Activated CD8-positive, alpha-beta memory T cell treated with anti-CD3 and anti-CD28 coated beads, Interleukin-2, amount 50 U/mL, for 1 hour (primary cell): ENCODE data around the gene MORN1.
"Not testable (repeated sequence)": the region's sequence is repeated elsewhere in the genome, so short reads cannot be mapped to it uniquely, and the experiment has no call there.

ENCODE experiments used
- DNase-seq: peaks from one replicate; pipeline ENCODE4 v3.0.0-alpha.2; 2020; ENCODE audit errors: extremely low read depth

Gene MORN1

DNA sequence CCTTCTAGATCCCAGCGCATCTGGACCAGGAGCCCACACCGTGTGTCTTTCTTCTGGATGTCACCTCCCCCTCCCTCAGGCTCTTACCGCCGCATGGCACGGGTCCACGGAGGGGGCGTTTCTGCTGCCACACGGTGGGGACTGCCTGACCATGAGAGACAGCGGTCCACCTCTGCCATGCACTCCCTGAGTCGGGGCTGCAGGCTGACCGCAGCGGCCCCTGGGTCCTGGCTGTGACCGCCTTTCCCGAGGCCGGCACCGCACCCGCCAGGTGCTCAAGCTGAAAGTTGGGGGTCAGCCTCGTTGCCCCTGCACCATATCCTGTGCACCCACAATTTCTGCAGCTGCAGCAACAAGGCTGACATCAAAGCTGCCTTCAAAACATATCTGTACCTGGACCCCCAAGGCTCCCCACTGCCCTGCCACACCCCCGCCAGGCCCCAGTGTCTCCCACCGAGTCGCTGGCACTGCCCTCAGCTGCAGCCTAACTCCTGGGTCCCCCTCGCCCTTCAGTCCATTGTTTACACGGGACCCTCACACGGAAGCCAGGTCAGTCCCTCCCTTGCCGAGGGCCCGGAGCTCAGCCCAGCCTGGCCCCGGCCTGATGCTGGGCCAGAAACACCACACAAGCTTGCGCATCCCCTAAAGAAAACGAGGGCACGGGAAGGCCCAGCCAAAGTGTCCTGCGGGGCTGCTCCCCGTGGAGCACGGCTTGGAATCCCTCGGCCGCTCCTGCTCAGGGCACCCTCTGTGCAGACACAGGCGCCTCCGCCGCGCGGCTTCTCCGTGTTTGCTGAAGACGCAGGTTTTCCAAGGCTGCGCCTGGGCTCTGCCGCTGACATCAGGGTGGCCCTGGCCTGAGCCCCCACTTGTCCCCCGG lies 51.9 kb downstream of the MORN1 start:
- no peak for DNase-seq

DNA sequence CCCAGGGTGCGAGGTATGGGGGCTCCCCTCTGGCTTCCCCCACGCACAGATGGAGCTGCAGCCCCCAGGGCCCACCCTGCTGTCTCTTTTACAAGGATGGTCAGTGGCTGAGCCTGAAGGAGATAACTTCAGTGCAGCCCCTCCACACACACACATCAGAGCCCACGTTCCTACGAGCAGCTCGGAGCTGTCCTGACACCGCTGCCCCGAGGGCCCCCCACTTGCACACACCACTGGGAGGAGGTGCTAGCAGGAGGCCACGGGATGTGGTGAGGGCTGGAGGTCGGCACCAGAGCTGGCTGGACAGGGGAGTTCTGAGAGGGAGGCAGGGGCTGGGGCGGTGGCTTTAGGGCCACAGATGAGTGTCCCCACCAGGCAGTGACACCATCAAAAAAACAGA lies 53.9 kb downstream of the MORN1 start:
- no peak for DNase-seq

DNA sequence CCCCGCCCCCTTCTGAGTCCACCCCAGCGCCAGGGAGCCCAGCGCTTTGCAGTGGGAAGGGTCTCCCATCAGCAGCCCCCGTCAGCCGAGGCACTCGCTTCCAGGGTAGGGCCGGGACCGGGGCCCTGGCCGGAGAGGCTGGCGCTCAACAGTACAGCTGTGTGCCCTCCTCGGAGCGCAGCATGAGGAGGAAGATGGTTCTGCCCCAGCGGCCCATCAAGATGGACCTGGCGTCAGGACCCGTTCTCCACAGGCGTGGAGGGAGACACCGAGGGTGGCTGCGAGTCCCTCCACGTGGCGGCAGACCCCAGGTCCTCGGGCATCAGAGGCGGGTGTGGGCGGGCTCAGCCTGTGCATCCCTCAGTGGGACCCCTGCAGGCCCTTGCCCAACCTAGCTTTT lies 54.3 kb downstream of the MORN1 start:
- DNase-seq, result no peak

DNA sequence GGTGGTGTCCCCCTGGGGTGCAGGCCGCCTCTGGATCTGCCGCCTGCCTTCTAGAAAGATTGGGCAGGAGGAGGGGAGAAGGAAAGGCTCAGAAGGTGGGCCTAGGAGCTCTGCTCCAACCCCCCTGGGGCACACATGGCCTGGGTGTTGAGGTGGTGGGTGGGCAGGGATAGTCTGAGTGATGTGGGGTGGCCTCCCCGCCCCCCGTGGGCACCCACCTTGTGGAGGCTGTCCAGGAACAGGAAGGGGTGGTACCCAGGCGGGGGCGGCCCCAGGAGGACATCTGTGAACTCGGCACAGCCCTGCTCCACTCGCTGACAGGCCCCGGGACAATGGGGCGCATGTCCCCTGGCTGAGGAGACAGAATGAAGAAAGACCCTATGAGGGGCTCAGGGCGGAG lies 54.9 kb downstream of the MORN1 start:
- DNase-seq, result no peak

DNA sequence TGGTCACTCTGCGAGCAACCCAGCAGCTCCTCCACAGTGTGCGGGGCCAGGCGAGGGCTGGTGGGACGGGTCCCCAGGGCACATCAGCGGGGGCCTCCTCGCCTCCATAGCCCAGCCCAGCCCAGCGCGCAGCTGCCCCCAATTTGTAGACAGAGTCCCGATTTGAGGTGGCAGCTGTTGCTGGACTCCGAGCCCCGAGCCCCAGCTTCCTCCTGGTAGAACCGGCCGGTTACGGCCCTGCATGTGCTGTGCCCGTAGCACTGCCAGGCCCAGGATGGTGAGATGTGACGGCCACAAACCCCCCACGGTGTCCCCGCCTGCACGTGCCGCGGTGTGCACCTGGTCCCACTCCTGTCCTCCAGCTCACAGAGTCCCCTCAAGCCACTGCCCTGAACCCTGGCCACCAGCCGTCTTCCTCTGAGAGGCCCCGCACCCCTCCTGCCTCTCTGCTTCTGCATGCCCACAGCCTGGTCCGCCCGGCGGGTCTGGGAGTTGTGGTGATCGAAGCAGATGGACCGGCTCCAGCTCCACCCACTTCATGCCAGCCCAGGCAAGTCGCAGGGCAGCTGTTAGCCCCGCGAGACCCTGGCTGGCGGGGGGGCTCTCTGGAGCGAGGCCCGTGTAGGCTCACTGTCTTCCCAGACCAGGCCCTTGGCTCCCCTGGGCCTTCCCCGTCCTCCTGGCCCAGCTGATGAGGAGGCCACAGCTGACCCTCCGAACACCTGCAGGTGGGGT lies 55.5 kb downstream of the MORN1 start:
- no peak for DNase-seq

DNA sequence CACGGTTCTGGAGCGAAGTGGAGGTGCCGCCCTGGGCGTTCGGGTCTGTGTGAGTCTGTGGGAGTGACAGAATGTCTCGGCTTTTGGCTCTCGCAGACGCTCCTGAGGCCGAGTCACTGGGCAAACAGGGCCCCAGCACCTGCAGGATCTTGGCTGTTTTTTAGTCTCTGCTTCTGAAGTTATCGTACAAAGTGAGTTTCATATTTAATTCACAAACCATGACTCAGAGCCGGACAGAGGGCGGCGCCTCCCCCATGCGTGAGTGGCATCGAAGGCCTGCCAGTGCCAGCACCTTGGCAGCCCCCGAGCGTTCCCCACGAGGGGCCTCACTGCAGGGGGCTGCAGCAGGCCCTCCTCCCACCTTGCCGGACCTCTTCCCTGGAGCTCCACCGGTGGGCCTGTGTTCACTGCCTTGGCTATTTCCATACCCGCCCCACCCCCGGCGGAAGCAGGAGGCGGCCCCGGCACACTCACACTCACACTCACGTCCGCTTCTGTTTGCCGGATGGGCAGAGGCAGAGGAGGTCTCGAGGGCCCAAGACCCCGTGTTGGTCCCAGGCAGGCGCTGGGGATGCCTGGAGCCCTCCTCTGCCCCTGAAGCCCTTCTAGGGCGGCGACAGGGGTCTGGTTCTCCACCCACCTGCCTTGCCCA lies 56.3 kb downstream of the MORN1 start:
- no peak for DNase-seq

DNA sequence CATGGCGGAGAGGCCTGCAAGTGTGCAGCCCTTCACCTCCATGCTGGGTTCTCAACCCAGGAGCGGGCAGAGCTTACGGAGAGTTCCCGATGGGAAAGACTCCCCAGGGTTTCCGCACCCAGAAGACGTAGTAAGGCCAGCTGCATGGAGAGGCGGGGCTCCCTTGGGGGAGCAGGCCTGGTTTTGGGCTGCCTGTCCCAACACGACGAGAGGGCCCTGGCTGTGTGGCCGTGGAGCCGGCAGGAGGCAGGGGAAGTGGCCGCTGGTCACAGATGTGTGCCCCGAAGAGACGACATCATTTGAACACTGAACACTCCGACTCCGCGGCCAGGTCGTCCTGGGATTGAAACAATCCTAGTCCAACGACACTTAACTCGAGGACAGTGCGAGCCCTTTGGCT lies 57.0 kb downstream of the MORN1 start:
- no peak for DNase-seq

DNA sequence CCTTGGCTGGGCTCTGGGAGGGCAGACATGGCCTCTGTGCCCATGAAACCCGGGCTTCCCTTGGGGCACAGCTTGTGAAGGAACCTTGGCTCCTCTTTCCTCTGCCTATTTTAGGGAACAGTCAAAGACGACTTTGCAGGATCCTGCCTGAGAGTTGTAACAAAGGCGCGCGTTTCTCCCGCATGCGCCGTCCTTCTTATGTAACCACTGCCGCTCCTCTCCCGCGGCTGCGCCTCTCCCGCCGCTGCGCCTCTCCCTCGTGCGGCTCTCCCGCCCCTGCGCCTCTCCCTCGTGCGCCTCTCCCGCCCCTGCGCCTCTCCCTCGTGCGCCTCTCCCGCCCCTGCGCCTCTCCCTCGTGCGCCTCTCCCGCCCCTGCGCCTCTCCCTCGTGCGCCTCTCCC lies 59.8 kb downstream of the MORN1 start:
- not testable (repeated sequence) for DNase-seq

DNA sequence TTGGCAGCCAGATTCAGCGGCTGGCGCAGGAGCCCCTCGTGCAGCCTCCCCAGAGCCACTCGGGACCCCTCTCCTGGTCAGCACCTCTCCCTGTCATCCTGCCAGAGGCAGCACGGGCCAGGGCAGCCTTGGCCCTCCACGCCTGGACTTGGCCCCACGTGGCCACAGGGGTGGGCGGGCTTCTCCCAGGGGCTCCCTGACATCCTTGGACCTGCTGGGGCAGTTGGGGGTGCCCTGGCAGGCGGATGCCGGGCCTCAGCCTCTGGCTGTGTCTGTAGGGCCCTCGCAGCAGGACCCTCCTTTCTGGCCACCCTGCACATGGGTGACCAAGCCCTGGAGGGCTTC lies 60.2 kb downstream of the MORN1 start:
- no peak for DNase-seq

DNA sequence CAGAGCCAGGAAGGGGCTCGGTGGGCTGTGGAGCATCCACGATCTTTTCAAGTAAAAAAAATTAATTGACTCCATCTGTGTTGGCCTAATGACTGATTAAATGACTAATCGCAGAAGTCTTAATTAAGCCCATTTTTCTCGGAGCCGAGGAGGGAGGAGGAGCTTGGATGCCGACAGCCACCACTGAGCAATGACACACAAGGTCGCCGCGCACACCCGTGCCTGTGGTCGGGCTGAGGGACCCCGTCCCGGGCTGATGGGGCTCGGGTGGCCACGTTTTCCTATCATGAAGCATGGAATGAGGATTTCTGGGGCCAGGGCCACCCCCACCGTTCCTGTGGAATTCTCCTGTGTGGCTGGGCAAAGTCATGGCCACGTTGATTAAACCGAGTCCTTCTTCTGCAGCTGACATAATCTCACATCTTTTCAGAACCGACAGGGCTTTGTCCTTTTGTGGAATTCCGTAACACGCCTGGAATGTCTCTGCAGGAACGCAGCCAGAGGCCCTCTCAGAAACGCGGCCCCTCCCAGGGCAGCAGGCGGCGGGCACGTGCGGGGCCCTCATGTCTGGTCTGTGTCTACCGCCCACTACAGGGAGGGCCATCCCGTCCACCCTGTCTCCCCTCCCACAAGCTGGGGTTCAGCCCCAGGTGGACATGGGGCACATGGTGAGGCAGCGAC lies 60.7 kb downstream of the MORN1 start:
- DNase-seq, result no peak

DNA sequence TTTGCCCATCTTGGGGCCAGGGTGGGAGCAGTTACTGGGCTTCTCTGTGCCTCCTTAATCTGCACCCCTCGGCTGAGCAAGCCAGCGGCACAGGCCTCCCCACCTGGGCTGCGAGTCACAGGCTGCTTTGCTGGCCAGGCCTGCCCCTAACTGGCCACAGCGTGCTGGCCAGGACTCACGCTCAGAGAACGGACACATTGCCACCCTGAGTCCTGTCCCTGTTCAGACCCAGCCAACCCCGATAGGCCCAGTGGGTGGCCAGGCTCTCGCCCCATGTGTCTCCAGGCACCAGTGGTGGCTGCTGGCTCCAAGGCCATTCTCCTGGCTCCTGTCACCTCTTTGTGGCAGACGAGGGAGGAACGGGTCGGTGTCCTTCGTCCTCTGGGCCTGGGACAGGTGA lies 61.3 kb downstream of the MORN1 start:
- DNase-seq, result no peak

DNA sequence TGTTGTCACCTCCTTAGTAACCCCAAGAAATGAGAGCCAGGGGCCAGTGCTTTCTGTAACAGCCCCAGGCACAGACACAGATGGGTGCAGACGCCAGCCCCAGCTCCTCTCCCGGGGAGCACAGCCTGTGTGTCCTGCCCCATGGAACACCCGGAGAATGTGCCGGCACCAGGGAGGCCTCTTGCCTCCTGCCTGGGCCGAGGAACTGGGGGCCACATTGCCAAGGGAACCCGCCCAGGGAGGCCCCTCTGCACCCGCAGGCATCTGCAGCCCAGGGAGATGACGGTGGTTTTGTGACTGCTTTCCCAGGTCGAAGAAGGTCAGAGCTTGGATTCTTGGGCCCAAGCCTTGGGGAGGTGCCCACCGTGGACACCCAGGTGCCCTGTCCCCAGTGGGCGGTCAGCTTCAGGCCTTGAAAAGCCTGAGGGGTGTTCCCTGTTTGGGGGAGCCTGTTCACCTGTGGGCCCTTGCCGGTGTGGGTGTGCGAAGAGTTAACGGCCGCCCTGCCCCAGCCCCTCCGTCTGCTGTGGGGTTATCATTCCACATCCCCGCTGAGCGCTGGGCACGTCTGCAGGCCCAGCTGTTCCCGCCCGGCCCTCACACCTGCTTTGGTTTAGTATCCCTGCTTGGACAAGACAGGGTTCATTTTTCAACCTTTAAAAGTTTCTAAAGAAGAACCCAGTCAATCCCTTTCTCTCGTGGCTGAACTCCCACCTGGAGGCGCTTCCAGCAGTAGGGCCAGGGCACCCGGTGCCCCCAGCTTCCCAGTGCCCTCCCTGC lies 62.5 kb downstream of the MORN1 start:
- no peak for DNase-seq

DNA sequence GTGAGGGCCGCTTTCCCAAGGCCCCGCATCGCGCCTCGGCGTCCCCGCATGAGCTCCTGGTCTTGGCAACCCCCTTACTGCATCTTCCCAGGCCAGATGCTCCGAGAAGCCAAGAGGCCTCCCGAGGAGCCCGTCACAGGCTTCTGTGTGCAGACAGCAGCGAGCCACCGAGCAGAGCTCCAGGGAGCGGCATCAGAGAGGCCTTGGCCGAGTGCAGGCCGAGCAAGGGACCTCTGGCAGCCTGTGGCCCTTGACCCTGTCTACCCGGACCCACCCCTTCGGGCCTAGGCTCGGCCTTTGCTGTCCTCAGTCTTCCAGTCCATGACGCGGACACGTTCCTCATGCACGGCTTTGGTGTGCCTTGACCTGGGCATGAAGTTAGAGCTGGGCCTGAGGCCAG lies 63.5 kb downstream of the MORN1 start:
- no peak for DNase-seq

DNA sequence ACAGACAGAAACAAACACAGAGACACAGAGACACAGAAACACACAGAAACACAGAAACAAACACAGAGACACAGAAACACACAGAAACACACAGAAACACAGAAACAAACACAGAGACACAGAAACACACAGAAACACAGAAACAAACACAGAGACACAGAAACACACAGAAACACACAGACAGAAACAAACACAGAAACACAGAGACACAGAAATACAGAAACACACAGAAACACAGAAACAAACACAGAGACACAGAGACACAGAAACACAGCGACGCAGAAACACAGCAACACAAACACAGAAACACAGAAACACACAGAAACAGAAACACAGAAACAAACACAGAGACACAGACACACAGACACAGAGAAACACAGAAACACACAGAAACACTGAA lies 64.2 kb downstream of the MORN1 start:
- not testable (repeated sequence) for DNase-seq

DNA sequence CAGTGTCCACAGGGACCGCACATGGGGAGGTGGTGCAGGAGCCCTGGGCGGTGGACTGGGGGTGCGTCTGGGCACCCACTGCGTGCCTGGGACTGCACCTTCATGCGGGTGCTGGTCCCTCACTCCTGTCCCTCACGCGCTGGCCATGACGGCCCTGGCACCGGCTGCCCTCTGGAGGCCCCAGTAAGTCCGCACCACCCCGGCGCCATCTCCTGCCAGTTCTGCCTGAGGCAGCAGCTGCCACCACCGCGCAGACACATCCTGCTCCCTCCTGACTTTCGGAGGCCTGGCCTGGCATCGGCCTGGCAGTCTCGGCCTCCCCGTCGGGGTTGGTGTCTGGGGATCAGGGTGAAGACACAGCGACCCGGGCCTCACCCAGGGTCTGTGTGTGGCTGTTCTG lies 64.8 kb downstream of the MORN1 start:
- no peak for DNase-seq

DNA sequence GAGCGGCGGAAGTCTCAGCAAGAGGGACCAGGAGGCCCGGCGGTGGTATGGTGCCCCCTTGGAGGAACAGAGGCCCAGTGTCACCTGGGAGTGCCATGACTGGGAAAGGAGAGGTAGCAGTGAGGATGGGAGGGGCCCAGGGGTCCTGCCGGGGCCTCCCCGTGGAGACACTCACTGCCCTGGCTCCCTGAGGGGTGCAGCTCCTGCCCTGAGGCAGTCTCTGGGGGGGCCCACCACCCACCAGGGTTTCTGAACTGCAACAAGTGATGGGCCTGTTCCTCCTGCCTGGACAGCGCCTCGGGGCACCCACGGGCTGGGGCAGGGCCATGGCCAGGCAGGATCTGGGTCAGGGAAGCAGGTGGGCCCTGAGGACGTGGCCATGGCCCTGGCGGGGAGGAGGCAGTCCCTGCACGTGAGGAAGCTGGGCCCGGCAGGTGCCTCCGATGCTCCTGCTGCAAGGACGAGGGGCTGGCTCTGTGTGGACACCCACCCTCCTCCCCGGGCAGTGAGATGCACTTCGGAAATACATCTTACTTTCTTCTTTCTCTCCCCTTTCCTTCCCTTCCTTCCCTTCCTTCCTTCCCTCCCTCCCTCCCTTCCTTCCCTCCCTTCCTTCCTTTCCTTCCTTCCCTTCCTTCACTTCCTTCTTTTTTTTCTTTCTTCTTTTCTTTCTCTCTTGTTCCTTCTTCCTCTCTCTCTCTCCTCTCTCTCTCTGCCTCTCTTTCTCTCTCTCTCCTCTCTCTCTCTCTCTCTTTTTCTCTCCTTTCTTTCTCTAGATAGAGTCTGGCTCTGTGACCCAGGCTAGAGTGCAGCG lies 66.6 kb downstream of the MORN1 start:
- DNase-seq, result no peak

DNA sequence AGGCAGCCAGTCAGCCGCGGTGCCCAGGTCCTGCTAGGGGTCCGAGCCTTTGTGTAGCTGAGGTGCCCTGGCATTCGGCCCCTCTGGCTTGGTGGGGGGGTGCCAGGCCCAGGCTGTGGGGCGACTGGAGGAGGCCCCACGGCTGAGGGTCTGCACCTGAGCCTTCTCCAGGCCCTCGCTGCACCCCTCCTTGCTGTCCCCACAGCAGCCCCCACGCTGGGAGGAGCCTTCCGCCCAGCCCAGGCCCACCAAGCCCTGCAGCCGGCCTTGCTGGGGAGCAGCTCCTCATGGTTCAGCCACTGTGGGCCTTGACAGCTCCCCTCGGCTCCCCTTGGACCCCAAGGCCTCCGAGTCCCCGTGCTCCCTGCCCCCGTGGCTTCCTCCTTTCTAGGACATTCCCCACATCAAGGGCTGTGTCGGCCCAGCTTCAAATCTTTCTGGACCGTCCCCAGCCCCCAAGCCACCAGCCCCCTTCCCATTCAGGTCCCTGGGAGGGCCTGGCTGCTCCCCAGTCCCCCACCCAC lies 67.8 kb downstream of the MORN1 start:
- DNase-seq, result no peak

DNA sequence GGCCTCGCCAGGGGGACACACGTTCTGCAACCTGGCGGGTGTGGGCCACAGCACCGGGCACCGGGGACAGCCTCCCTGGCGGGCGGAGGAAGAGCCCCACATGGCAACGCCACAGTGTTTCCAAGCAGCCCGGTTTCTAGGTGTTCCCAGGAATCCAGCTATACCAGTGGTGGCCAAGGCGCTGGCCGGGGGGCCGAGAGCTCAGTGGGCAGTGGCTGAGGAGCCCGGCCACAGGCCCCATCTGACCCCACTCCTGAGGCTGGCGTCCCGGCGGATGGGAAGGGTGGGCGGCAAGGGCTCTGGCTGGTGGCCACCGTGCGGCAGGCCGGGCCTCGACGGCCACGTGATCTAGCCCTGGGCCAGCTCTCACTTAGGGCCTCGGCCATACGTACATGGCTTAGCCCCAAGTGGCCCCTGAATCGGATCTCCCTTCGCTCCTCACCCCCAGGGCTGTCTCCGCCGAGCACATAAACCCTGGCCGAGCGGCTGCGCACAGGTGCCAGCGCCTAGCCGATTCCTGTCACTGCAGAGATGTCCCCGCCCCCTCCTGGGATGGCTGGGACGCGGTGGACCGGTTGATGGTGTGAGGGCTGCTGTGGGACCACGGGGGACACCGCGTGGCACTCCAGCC lies 68.7 kb downstream of the MORN1 start:
- DNase-seq, result no peak

DNA sequence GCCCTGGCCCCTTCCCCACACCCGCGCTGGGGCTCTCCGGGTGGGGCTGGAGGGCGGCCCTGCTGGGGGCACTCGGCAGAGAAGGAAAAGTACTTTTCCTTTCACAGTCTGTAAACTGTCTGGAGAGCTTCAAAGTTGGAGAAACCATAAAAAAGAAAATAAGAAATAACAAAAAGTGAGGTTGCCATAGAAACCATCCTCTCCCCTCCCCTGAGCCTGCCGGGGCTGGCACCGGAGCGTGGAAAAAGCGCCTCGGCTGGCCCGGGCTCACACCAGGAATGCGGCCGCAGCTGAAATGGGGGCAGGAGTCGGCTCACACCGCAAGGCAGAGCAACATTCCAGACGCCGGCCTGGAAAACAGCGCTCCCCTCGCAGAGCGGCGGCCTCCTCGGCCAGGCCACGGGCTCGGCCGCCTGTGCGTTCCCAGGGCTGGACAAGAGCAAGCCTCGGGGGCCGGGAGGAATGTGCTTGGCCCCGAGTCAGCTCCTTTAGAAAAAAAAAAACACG lies 69.2 kb downstream of the MORN1 start:
- DNase-seq, result no peak
